ENCODE data around the gene DNAJB6.
A peak's percentile ranks its signal among the peaks of the same experiment; 100 is the strongest.

Gene DNAJB6

DNA sequence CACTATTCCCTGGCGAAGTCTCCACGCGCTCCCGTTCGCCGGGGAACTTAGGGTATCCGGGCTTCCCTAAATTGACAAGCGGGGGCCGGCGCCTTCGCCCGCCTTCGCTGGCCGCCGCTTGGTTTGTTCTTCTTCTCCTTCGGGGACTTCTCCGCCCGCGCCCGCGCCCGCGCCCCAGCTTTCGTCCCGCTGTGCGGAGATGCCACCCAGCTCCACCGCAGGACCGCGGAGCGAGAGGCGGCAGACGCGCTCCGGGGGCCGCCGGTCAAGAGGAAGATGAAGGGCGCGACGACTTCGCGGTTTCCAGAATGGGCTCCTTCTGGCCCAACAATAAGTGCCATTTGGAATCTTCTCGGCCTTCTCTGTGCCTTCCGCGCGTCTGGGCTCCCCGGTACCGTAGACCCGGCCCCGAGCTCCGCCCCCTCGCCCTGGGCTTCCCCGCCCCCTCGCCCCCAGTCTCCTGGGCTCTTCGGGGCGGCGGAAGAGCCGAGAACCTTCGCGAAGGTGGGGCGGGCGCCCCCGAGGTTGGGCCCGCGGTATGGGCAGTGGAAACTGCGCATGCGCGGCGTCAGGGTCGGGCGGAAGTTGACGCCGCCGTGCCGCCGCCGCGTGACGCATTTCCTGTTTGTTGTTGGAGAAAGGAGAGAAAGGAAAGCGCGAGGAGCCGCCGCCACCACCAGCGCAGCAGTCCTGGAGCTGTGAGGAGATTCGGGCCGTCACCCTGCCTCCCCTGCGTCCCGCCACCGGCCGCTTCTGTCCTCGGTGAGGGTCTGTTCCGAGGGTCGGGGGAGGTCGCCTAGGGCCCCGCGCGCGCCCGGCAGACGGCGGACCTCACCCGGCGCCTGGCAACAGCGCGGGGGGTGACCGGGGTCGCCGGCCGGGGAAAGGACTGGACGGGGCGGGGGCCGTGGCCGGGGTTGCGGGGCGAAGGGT is at the start of gene DNAJB6:
Gene DNAJB6, plus strand, starts transcription at position 622 of the 933 bp plus-strand sequence. CDS start 21,569 bp downstream, outside the sequence.
- Histone ChIP-seq H3K4me3 (ENCODE audit: low read depth, low read length) (peak within 1 kb of the TSS; percentile 100), H3K4me1 (ENCODE audit: control insufficient read depth, insufficient read depth, low read length) (peaks cover 20% of the 10 kb centered on the region), H3K36me3 (ENCODE audit: control insufficient read depth, insufficient read depth, low read length) (peaks cover 22% of the 10 kb centered on the region), H3K27ac (ENCODE audit: low read depth, low read length) (peak within 1 kb of the TSS; percentile 93), H3K9ac (ENCODE audit: low read length) (peak within 1 kb of the TSS; percentile 97), H3K27me3 (ENCODE audit: control insufficient read depth, insufficient read depth, low read length) (no peaks in the 10 kb centered on the region), H3K9me3 (ENCODE audit: control insufficient read depth, insufficient read depth, low read depth, low read length) (no peaks in the 10 kb centered on the region)

DNA sequence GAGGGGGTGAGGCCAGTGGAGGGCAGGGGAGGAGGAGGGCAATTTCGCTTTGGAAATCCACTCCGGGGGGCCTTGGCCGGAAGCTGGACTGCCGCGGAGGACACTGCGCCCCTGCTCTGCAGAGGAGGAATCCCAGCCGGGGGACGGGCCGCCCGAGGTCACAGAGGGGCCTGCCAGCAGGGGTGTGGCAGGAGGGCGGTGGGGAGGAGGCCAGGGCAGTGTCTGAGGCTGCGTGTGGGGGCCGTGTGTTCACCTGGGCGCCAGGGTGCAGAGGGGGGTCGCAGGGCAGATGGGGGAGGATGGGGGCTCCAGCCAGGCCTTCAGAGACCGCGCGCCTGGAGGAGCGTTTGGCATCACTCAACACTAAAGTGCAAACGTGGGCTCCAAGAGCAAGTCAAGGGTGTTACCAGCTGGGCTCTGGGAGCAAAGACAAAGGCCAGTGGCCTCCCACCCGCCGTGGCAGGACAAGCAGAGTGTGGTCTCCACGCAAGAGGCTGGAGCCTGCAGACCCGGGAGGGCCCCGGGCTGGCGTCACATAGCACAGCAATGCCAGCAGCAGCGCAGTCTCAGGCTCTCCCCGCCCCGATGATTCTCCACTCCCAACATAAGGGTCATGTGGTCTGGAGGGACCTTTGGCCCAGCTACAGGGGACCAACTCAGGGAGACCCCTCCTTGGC is 45.3 kb upstream of the DNAJB6 start:
- H3K4me3 ChIP-seq (ENCODE audit: low read depth, low read length), result no peak overlapping the region
- H3K27ac ChIP-seq (ENCODE audit: low read depth, low read length), result no peak overlapping the region
- no peaks in the 10 kb centered on the region for H3K27me3 ChIP-seq (ENCODE audit: control insufficient read depth, insufficient read depth, low read length)
- peaks cover 21% of the 10 kb centered on the region; the same call in 1 of the 2 replicates for H3K4me1 ChIP-seq (ENCODE audit: control insufficient read depth, insufficient read depth, low read length)
- H3K36me3 ChIP-seq (ENCODE audit: control insufficient read depth, insufficient read depth, low read length), result no peaks in the 10 kb centered on the region
- H3K9me3 ChIP-seq (ENCODE audit: control insufficient read depth, insufficient read depth, low read depth, low read length), result peaks cover 18% of the 10 kb centered on the region
- H3K9ac ChIP-seq (ENCODE audit: low read length), result no peak overlapping the region

- H3K9ac ChIP-seq (ENCODE audit: low read length), result no peak overlapping the region
- H3K36me3 ChIP-seq (ENCODE audit: control insufficient read depth, insufficient read depth, low read length), result no peaks in the 10 kb centered on the region
- H3K27me3 ChIP-seq (ENCODE audit: control insufficient read depth, insufficient read depth, low read length), result no peaks in the 10 kb centered on the region
- peaks cover 21% of the 10 kb centered on the region; the same call in 1 of the 2 replicates for H3K4me1 ChIP-seq (ENCODE audit: control insufficient read depth, insufficient read depth, low read length)
- no peak overlapping the region for H3K4me3 ChIP-seq (ENCODE audit: low read depth, low read length)
- peaks cover 17% of the 10 kb centered on the region for H3K9me3 ChIP-seq (ENCODE audit: control insufficient read depth, insufficient read depth, low read depth, low read length)
- no peak overlapping the region for H3K27ac ChIP-seq (ENCODE audit: low read depth, low read length)
These were observed 44.5 kb upstream of the DNAJB6 start for GRCh38 chr7:157292258-157292657.

- H3K36me3 ChIP-seq (ENCODE audit: control insufficient read depth, insufficient read depth, low read length), result no peaks in the 10 kb centered on the region
- no peak overlapping the region for H3K4me3 ChIP-seq (ENCODE audit: low read depth, low read length)
- no peak overlapping the region for H3K9ac ChIP-seq (ENCODE audit: low read length)
- H3K4me1 ChIP-seq (ENCODE audit: control insufficient read depth, insufficient read depth, low read length), result peaks cover 21% of the 10 kb centered on the region; the same call in 1 of the 2 replicates
- H3K27ac ChIP-seq (ENCODE audit: low read depth, low read length), result no peak overlapping the region
- H3K9me3 ChIP-seq (ENCODE audit: control insufficient read depth, insufficient read depth, low read depth, low read length), result peaks cover 12% of the 10 kb centered on the region
- no peaks in the 10 kb centered on the region for H3K27me3 ChIP-seq (ENCODE audit: control insufficient read depth, insufficient read depth, low read length)
These were observed 43.9 kb upstream of the DNAJB6 start for GRCh38 chr7:157292770-157293412.

GRCh38 chr7:157293413-157293788 is 43.4 kb upstream of the DNAJB6 start:
- Histone ChIP-seq H3K4me3 (ENCODE audit: low read depth, low read length) (no peak overlapping the region), H3K9me3 (ENCODE audit: control insufficient read depth, insufficient read depth, low read depth, low read length) (peaks cover 8% of the 10 kb centered on the region), H3K27ac (ENCODE audit: low read depth, low read length) (no peak overlapping the region), H3K36me3 (ENCODE audit: control insufficient read depth, insufficient read depth, low read length) (no peaks in the 10 kb centered on the region), H3K4me1 (ENCODE audit: control insufficient read depth, insufficient read depth, low read length) (peaks cover 21% of the 10 kb centered on the region; the same call in 1 of the 2 replicates), H3K27me3 (ENCODE audit: control insufficient read depth, insufficient read depth, low read length) (no peaks in the 10 kb centered on the region), H3K9ac (ENCODE audit: low read length) (no peak overlapping the region)

DNA sequence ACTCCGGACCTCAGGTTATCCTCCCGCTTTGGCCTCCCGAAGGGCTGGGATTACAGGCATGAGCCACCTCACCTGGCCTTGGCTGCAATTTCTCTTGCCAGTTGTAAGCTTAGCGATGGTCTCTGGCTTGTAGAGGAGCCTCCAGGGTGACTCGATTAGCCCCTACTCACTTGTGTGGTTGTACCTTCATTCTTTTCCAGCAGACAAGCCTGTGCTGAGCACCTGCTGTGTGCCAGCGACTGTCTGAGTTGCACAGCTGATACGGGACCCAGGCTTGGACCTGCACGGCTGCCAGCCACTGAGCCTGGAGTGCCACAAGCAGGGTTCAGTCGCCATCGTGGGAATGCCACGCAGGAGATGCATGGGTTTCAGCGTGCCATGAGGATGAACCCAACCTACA is 42.0 kb upstream of the DNAJB6 start:
- no peak overlapping the region for H3K27ac ChIP-seq (ENCODE audit: low read depth, low read length)
- H3K4me3 ChIP-seq (ENCODE audit: low read depth, low read length), result no peak overlapping the region
- no peaks in the 10 kb centered on the region for H3K36me3 ChIP-seq (ENCODE audit: control insufficient read depth, insufficient read depth, low read length)

DNA sequence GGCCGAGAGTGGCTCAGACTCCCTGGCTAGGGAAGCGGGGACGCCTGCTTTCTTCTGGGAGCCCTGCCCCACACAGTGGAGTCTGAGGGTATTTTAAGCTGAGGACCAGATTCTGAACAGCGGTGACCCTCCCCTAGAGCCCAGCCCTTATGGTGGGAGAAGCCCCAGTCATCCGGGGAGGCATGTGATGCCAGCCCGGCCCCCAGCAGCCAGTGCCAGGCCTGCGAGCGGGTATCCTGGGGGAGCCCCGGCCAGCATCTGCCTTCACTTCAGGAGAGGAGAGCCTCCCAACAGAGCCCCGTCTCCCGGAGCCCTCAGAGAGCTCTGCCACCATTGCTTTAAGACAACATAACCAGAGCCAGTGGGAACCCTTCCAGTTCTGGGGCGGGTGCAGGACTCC is 41.5 kb upstream of the DNAJB6 start:
- no peaks in the 10 kb centered on the region for H3K27me3 ChIP-seq (ENCODE audit: control insufficient read depth, insufficient read depth, low read length)
- no peak overlapping the region for H3K4me3 ChIP-seq (ENCODE audit: low read depth, low read length)
- H3K27ac ChIP-seq (ENCODE audit: low read depth, low read length), result no peak overlapping the region
- peaks cover 23% of the 10 kb centered on the region; the same call in 1 of the 2 replicates for H3K4me1 ChIP-seq (ENCODE audit: control insufficient read depth, insufficient read depth, low read length)
- H3K9ac ChIP-seq (ENCODE audit: low read length), result no peak overlapping the region
- no peaks in the 10 kb centered on the region for H3K36me3 ChIP-seq (ENCODE audit: control insufficient read depth, insufficient read depth, low read length)
- no peaks in the 10 kb centered on the region for H3K9me3 ChIP-seq (ENCODE audit: control insufficient read depth, insufficient read depth, low read depth, low read length)

More for the DNA sequence above, 42.0 kb upstream of the DNAJB6 start:
- Histone ChIP-seq H3K4me1 (ENCODE audit: control insufficient read depth, insufficient read depth, low read length) (peaks cover 21% of the 10 kb centered on the region; the same call in 1 of the 2 replicates), H3K9me3 (ENCODE audit: control insufficient read depth, insufficient read depth, low read depth, low read length) (no peaks in the 10 kb centered on the region), H3K9ac (ENCODE audit: low read length) (no peak overlapping the region), H3K27me3 (ENCODE audit: control insufficient read depth, insufficient read depth, low read length) (no peaks in the 10 kb centered on the region)

GRCh38 chr7:157297185-157297584 is 39.6 kb upstream of the DNAJB6 start:
- no peak overlapping the region for H3K27ac ChIP-seq (ENCODE audit: low read depth, low read length)
- no peaks in the 10 kb centered on the region for H3K27me3 ChIP-seq (ENCODE audit: control insufficient read depth, insufficient read depth, low read length)
- no peaks in the 10 kb centered on the region for H3K9me3 ChIP-seq (ENCODE audit: control insufficient read depth, insufficient read depth, low read depth, low read length)
- H3K36me3 ChIP-seq (ENCODE audit: control insufficient read depth, insufficient read depth, low read length), result no peaks in the 10 kb centered on the region
- H3K4me3 ChIP-seq (ENCODE audit: low read depth, low read length), result no peak overlapping the region
- peaks cover 18% of the 10 kb centered on the region; the same call in 1 of the 2 replicates for H3K4me1 ChIP-seq (ENCODE audit: control insufficient read depth, insufficient read depth, low read length)
- no peak overlapping the region for H3K9ac ChIP-seq (ENCODE audit: low read length)

GRCh38 chr7:157299317-157299612 is 37.5 kb upstream of the DNAJB6 start:
- no peaks in the 10 kb centered on the region for H3K36me3 ChIP-seq (ENCODE audit: control insufficient read depth, insufficient read depth, low read length)
- H3K27me3 ChIP-seq (ENCODE audit: control insufficient read depth, insufficient read depth, low read length), result no peaks in the 10 kb centered on the region
- H3K4me1 ChIP-seq (ENCODE audit: control insufficient read depth, insufficient read depth, low read length), result peaks cover 9% of the 10 kb centered on the region; the same call in 1 of the 2 replicates
- H3K9me3 ChIP-seq (ENCODE audit: control insufficient read depth, insufficient read depth, low read depth, low read length), result no peaks in the 10 kb centered on the region
- no peak overlapping the region for H3K27ac ChIP-seq (ENCODE audit: low read depth, low read length)
- H3K9ac ChIP-seq (ENCODE audit: low read length), result no peak overlapping the region
- no peak overlapping the region for H3K4me3 ChIP-seq (ENCODE audit: low read depth, low read length)

GRCh38 chr7:157299613-157300368 is 37.0 kb upstream of the DNAJB6 start:
- no peak overlapping the region for H3K9ac ChIP-seq (ENCODE audit: low read length)
- no peaks in the 10 kb centered on the region for H3K9me3 ChIP-seq (ENCODE audit: control insufficient read depth, insufficient read depth, low read depth, low read length)
- H3K27ac ChIP-seq (ENCODE audit: low read depth, low read length), result no peak overlapping the region
- no peaks in the 10 kb centered on the region for H3K36me3 ChIP-seq (ENCODE audit: control insufficient read depth, insufficient read depth, low read length)
- no peaks in the 10 kb centered on the region for H3K27me3 ChIP-seq (ENCODE audit: control insufficient read depth, insufficient read depth, low read length)
- H3K4me1 ChIP-seq (ENCODE audit: control insufficient read depth, insufficient read depth, low read length), result peaks cover 9% of the 10 kb centered on the region; the same call in 1 of the 2 replicates
- no peak overlapping the region for H3K4me3 ChIP-seq (ENCODE audit: low read depth, low read length)
